ENCODE measurements around the gene EVC. TPM values are rescaled to one million over a fixed set of nuclear protein-coding genes. Genes with fewer than 3 reads are reported as not detected.

The EVC gene
- total and polyA plus RNA-seq, 7 experiments from 2014 or later, result 0.37 to 1.5 (median 0.68) TPM; not detected in 2

- DNase-seq (no peak), ATAC-seq (no peak)
- Histone ChIP-seq H3K4me1 (ENCODE audit: control insufficient read depth in 2 of 2, insufficient read depth in 2 of 2, low read length in 2 of 2) (no peaks in the 10 kb centered on the region), H3K9me3 (ENCODE audit: control insufficient read depth in 2 of 3, low read length in 3 of 3) (no peaks in the 10 kb centered on the region), H3K27ac (ENCODE audit: low read depth, low read length) (no peak overlapping the region), H3K27me3 (ENCODE audit: control insufficient read depth in 2 of 2, insufficient read depth in 2 of 2, low read length in 2 of 2) (no peaks in the 10 kb centered on the region), H3K36me3 (ENCODE audit: control insufficient read depth in 2 of 3, insufficient read depth in 3 of 3, low read length in 3 of 3) (no peaks in the 10 kb centered on the region), H3K4me3 (ENCODE audit: low read length) (no peak overlapping the region)
- Mint-ChIP-seq H3K4me1 (no peaks in the 10 kb centered on the region), H3K4me3 (no peak overlapping the region), H3K27me3 (peaks cover 0 to 10% (median 0%) of the 10 kb centered on the region in 5 donors), H3K27ac (no peak overlapping the region), H3K36me3 (no peaks in the 10 kb centered on the region), H3K9me3 (peaks cover 0 to 5% (median 0%) of the 10 kb centered on the region in 11 donors)
- ChIA-PET CTCF (no interaction called here), POLR2A (no interaction called here)
- intact Hi-C loops (cut with micrococcal nuclease), result no loop called here
Measured at GRCh38 chr4:5747738-5748375, 36.9 kb downstream of the EVC start.

- intact Hi-C loops (cut with micrococcal nuclease), result no loop called here
- Histone ChIP-seq H3K36me3 (ENCODE audit: control insufficient read depth in 2 of 3, insufficient read depth in 3 of 3, low read length in 3 of 3) (no peaks in the 10 kb centered on the region), H3K4me1 (ENCODE audit: control insufficient read depth in 2 of 2, insufficient read depth in 2 of 2, low read length in 2 of 2) (no peaks in the 10 kb centered on the region), H3K4me3 (ENCODE audit: low read length) (no peak overlapping the region), H3K9me3 (ENCODE audit: control insufficient read depth in 2 of 3, low read length in 3 of 3) (no peaks in the 10 kb centered on the region), H3K27ac (ENCODE audit: low read depth, low read length) (no peak overlapping the region), H3K27me3 (ENCODE audit: control insufficient read depth in 2 of 2, insufficient read depth in 2 of 2, low read length in 2 of 2) (no peaks in the 10 kb centered on the region)
- ATAC-seq, result no peak
- Mint-ChIP-seq H3K36me3 (no peaks in the 10 kb centered on the region), H3K4me3 (no peak overlapping the region), H3K4me1 (no peaks in the 10 kb centered on the region), H3K27me3 (peaks cover 0 to 10% (median 0%) of the 10 kb centered on the region in 5 donors), H3K9me3 (peaks cover 0 to 8% (median 0%) of the 10 kb centered on the region in 11 donors), H3K27ac (no peak overlapping the region)
- DNase-seq, result no peak
- ChIA-PET POLR2A (no interaction called here), CTCF (no interaction called here)
Measured at GRCh38 chr4:5749568-5749967, 38.6 kb downstream of the EVC start.

GRCh38 chr4:5750052-5750945 lies 39.3 kb downstream of the EVC start:
- Histone ChIP-seq H3K27ac (ENCODE audit: low read depth, low read length) (no peak overlapping the region), H3K4me1 (ENCODE audit: control insufficient read depth in 2 of 2, insufficient read depth in 2 of 2, low read length in 2 of 2) (no peaks in the 10 kb centered on the region), H3K36me3 (ENCODE audit: control insufficient read depth in 2 of 3, insufficient read depth in 3 of 3, low read length in 3 of 3) (no peaks in the 10 kb centered on the region), H3K27me3 (ENCODE audit: control insufficient read depth in 2 of 2, insufficient read depth in 2 of 2, low read length in 2 of 2) (no peaks in the 10 kb centered on the region), H3K9me3 (ENCODE audit: control insufficient read depth in 2 of 3, low read length in 3 of 3) (no peaks in the 10 kb centered on the region), H3K4me3 (ENCODE audit: low read length) (no peak overlapping the region)
- DNase-seq (no peak), ATAC-seq (no peak)
- Mint-ChIP-seq H3K4me1 (no peaks in the 10 kb centered on the region), H3K9me3 (peaks cover 0 to 8% (median 0%) of the 10 kb centered on the region in 11 donors), H3K36me3 (no peaks in the 10 kb centered on the region), H3K27ac (no peak overlapping the region), H3K4me3 (no peak overlapping the region), H3K27me3 (peaks cover 0 to 10% (median 0%) of the 10 kb centered on the region in 5 donors)
- POLR2A ChIA-PET, result no interaction called here
- intact Hi-C loops (cut with micrococcal nuclease), result no loop called here
- CTCF ChIA-PET, result no interaction called here

- ATAC-seq (no peak), DNase-seq (no peak)
- Histone ChIP-seq H3K27me3 (ENCODE audit: control insufficient read depth in 2 of 2, insufficient read depth in 2 of 2, low read length in 2 of 2) (no peaks in the 10 kb centered on the region), H3K27ac (ENCODE audit: low read depth, low read length) (no peak overlapping the region), H3K4me3 (ENCODE audit: low read length) (no peak overlapping the region), H3K4me1 (ENCODE audit: control insufficient read depth in 2 of 2, insufficient read depth in 2 of 2, low read length in 2 of 2) (no peaks in the 10 kb centered on the region), H3K36me3 (ENCODE audit: control insufficient read depth in 2 of 3, insufficient read depth in 3 of 3, low read length in 3 of 3) (no peaks in the 10 kb centered on the region), H3K9me3 (ENCODE audit: control insufficient read depth in 2 of 3, low read length in 3 of 3) (no peaks in the 10 kb centered on the region)
- Mint-ChIP-seq H3K4me3 (no peak overlapping the region), H3K9me3 (peaks cover 0 to 3% (median 0%) of the 10 kb centered on the region in 11 donors), H3K4me1 (no peaks in the 10 kb centered on the region), H3K27ac (no peak overlapping the region), H3K36me3 (no peaks in the 10 kb centered on the region), H3K27me3 (peaks cover 0 to 10% (median 0%) of the 10 kb centered on the region in 5 donors)
- ChIA-PET CTCF (no interaction called here), POLR2A (no interaction called here)
- intact Hi-C loops (cut with micrococcal nuclease), result no loop called here
Measured at GRCh38 chr4:5750946-5751665, 40.1 kb downstream of the EVC start.

GRCh38 chr4:5751666-5752375 lies 40.8 kb downstream of the EVC start:
- Histone ChIP-seq H3K27me3 (ENCODE audit: control insufficient read depth in 2 of 2, insufficient read depth in 2 of 2, low read length in 2 of 2) (no peaks in the 10 kb centered on the region), H3K4me1 (ENCODE audit: control insufficient read depth in 2 of 2, insufficient read depth in 2 of 2, low read length in 2 of 2) (no peaks in the 10 kb centered on the region), H3K36me3 (ENCODE audit: control insufficient read depth in 2 of 3, insufficient read depth in 3 of 3, low read length in 3 of 3) (no peaks in the 10 kb centered on the region), H3K27ac (ENCODE audit: low read depth, low read length) (no peak overlapping the region), H3K9me3 (ENCODE audit: control insufficient read depth in 2 of 3, low read length in 3 of 3) (no peaks in the 10 kb centered on the region), H3K4me3 (ENCODE audit: low read length) (no peak overlapping the region)
- no peak for ATAC-seq
- peaks cover 0 to 3% (median 0%) of the 10 kb centered on the region in 11 donors for H3K9me3 Mint-ChIP-seq
- no peak for DNase-seq
- intact Hi-C loops (cut with micrococcal nuclease), result no loop called here
- no peak overlapping the region for H3K4me3 Mint-ChIP-seq
- H3K27ac Mint-ChIP-seq, result no peak overlapping the region
- ChIA-PET CTCF (no interaction called here), POLR2A (no interaction called here)
- H3K27me3 Mint-ChIP-seq, result peaks cover 0 to 5% (median 0%) of the 10 kb centered on the region in 5 donors
- no peaks in the 10 kb centered on the region for H3K36me3 Mint-ChIP-seq
- H3K4me1 Mint-ChIP-seq, result no peaks in the 10 kb centered on the region

- H3K36me3 Mint-ChIP-seq, result no peaks in the 10 kb centered on the region
- CTCF ChIA-PET, result no interaction called here
- H3K4me1 ChIP-seq (ENCODE audit: control insufficient read depth in 2 of 2, insufficient read depth in 2 of 2, low read length in 2 of 2), result no peaks in the 10 kb centered on the region
Measured at GRCh38 chr4:5752376-5753184, 41.6 kb downstream of the EVC start.

More at GRCh38 chr4:5752376-5753184, 41.6 kb downstream of the EVC start:
- POLR2A ChIA-PET, result no interaction called here
- ATAC-seq (no peak), DNase-seq (no peak)
- intact Hi-C loops (cut with micrococcal nuclease), result no loop called here
- no peaks in the 10 kb centered on the region for H3K4me1 Mint-ChIP-seq
- H3K27me3 Mint-ChIP-seq, result peaks cover 0 to 4% (median 0%) of the 10 kb centered on the region in 5 donors
- Histone ChIP-seq H3K27ac (ENCODE audit: low read depth, low read length) (no peak overlapping the region), H3K36me3 (ENCODE audit: control insufficient read depth in 2 of 3, insufficient read depth in 3 of 3, low read length in 3 of 3) (no peaks in the 10 kb centered on the region), H3K9me3 (ENCODE audit: control insufficient read depth in 2 of 3, low read length in 3 of 3) (no peaks in the 10 kb centered on the region), H3K4me3 (ENCODE audit: low read length) (no peak overlapping the region), H3K27me3 (ENCODE audit: control insufficient read depth in 2 of 2, insufficient read depth in 2 of 2, low read length in 2 of 2) (no peaks in the 10 kb centered on the region)
- H3K4me3 Mint-ChIP-seq, result no peak overlapping the region
- H3K9me3 Mint-ChIP-seq, result peaks cover 0 to 3% (median 0%) of the 10 kb centered on the region in 11 donors
- H3K27ac Mint-ChIP-seq, result no peak overlapping the region
